Osteoblast (primary cell): Measurements from ENCODE around the gene NRCAM. TPM values are rescaled to one million over a fixed set of nuclear protein-coding genes. Genes with fewer than 3 reads are reported as not detected.

Experiments
- DNase-seq: peaks from one replicate; pipeline ENCODE4 v3.0.0; 2011; ENCODE audit warnings: low spot score, mixed read lengths; ENCODE audit not compliant: insufficient read length; ENCODE audit errors: missing footprints
- H2AFZ ChIP-seq: 2 replicates; pipeline ENCODE4 v1.6.0; 2011; ENCODE audit warnings: mild to moderate bottlenecking, low read length
- H3K27ac ChIP-seq: 2 replicates; pipeline ENCODE4 v1.5.1; 2011; ENCODE audit warnings: mild to moderate bottlenecking, low read depth, low read length, moderate library complexity
- H3K27me3 ChIP-seq: 2 replicates; pipeline ENCODE4 v1.6.0; 2012; ENCODE audit warnings: mild to moderate bottlenecking, control low read depth, inconsistent platforms, low read length, moderate library complexity; ENCODE audit not compliant: insufficient read depth
- H3K36me3 ChIP-seq: 2 replicates; pipeline ENCODE4 v1.5.1; 2011; ENCODE audit warnings: mild to moderate bottlenecking, low read length, control low read depth, moderate library complexity; ENCODE audit not compliant: insufficient read depth
- H3K4me1 ChIP-seq: 2 replicates; pipeline ENCODE4 v1.5.1; 2011; ENCODE audit warnings: mild to moderate bottlenecking, low read length, control low read depth, moderate library complexity; ENCODE audit not compliant: insufficient read depth
- H3K4me2 ChIP-seq: 2 replicates; pipeline ENCODE4 v1.6.0; 2011; ENCODE audit warnings: mild to moderate bottlenecking, low read length; ENCODE audit not compliant: insufficient read depth
- H3K4me3 ChIP-seq: fragments of 200-600 bp; sonication (generic); 3 replicates; pipeline ENCODE4 v1.5.1; 2012; ENCODE audit warnings: mild to moderate bottlenecking, low read length, inconsistent platforms; ENCODE audit not compliant: insufficient read depth
- H3K79me2 ChIP-seq: 2 replicates; pipeline ENCODE4 v1.6.0; 2012; ENCODE audit warnings: mild to moderate bottlenecking, low read length, control low read depth, inconsistent platforms; ENCODE audit not compliant: insufficient read depth
- H3K9me3 ChIP-seq: 2 replicates; pipeline ENCODE4 v1.5.1; 2011; ENCODE audit warnings: low read depth, low read length, control low read depth
- H4K20me1 ChIP-seq: 2 replicates; pipeline ENCODE4 v1.6.0; 2012; ENCODE audit warnings: mild to moderate bottlenecking, low read length, control low read depth; ENCODE audit not compliant: insufficient read depth
- CTCF ChIP-seq: IDR thresholded peaks from 2 replicates; pipeline ENCODE4 v1.5.1; 2011; ENCODE audit warnings: mild to moderate bottlenecking, low read depth, low read length, moderate library complexity; ENCODE audit errors: extremely low read depth
- total RNA-seq: library from RNA; depleted of rRNA; stranded (reverse); fragments of >200 nt; gene quantifications from 2 replicates; pipeline ENCODE4 v1.2.3, GENCODE V29; 2012

Gene NRCAM
- total RNA-seq, 1 donor, result 2.2 TPM

DNA sequence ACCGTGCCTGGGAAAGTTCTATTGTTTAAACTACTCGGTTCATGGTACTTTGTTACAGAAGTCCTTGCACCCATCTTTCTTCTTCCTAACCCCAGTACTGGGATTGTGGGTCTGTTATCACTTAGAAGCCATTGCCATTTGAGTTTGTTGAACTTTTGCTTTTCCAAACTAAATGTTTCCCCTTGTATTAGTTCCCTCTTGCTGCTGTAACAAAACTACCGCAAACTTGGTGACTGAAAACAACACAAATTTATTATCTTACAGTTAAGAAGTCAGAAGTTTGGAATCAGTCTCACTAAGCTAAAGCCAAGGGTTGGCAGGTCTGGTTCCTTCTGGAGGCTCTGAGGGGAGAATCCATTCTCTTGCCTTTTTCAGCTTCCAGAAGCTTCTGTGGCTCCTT, 319.2 kb downstream of the NRCAM start:
- Histone ChIP-seq H3K9me3 (no peaks in the 10 kb centered on the region), H3K4me1 (no peaks in the 10 kb centered on the region), H3K79me2 (no peaks in the 10 kb centered on the region), H3K36me3 (no peaks in the 10 kb centered on the region), H3K4me2 (no peak overlapping the region), H3K27me3 (peaks cover 7% of the 10 kb centered on the region), H3K27ac (no peak overlapping the region), H2AFZ (no peak overlapping the region), H3K4me3 (no peak overlapping the region), H4K20me1 (no peaks in the 10 kb centered on the region)
- DNase-seq, result no peak
- no peak for TF ChIP-seq CTCF

GRCh38 chr7:108136191-108136688, 320.0 kb downstream of the NRCAM start:
- DNase-seq, result no peak
- no peak for TF ChIP-seq CTCF
- Histone ChIP-seq H3K4me2 (no peak overlapping the region), H3K9me3 (no peaks in the 10 kb centered on the region), H3K79me2 (no peaks in the 10 kb centered on the region), H3K27me3 (peaks cover 7% of the 10 kb centered on the region), H4K20me1 (no peaks in the 10 kb centered on the region), H3K4me3 (no peak overlapping the region), H2AFZ (no peak overlapping the region), H3K4me1 (no peaks in the 10 kb centered on the region), H3K36me3 (no peaks in the 10 kb centered on the region), H3K27ac (no peak overlapping the region)

GRCh38 chr7:108135446-108136190, 320.6 kb downstream of the NRCAM start:
- Histone ChIP-seq H4K20me1 (no peaks in the 10 kb centered on the region), H3K4me1 (no peaks in the 10 kb centered on the region), H3K4me3 (no peak overlapping the region), H2AFZ (no peak overlapping the region), H3K27me3 (peaks cover 7% of the 10 kb centered on the region), H3K27ac (no peak overlapping the region), H3K36me3 (no peaks in the 10 kb centered on the region), H3K9me3 (no peaks in the 10 kb centered on the region), H3K4me2 (no peak overlapping the region), H3K79me2 (no peaks in the 10 kb centered on the region)
- DNase-seq, result no peak
- no peak for TF ChIP-seq CTCF

GRCh38 chr7:108134486-108134885, 321.8 kb downstream of the NRCAM start:
- H3K79me2 ChIP-seq, result no peaks in the 10 kb centered on the region
- no peak overlapping the region for H3K4me2 ChIP-seq
- H2AFZ ChIP-seq, result no peak overlapping the region
- H3K27me3 ChIP-seq, result no peaks in the 10 kb centered on the region
- H3K4me1 ChIP-seq, result no peaks in the 10 kb centered on the region
- no peaks in the 10 kb centered on the region for H3K9me3 ChIP-seq
- no peak overlapping the region for H3K4me3 ChIP-seq
- no peak for TF ChIP-seq CTCF
- no peaks in the 10 kb centered on the region for H4K20me1 ChIP-seq
- no peaks in the 10 kb centered on the region for H3K36me3 ChIP-seq
- no peak overlapping the region for H3K27ac ChIP-seq
- DNase-seq, result no peak
